H1 (cell line): ENCODE data around the gene TENT4B. TPM values are rescaled to one million over a fixed set of nuclear protein-coding genes. Genes with fewer than 3 reads are reported as not detected.
A peak's percentile ranks its signal among the peaks of the same experiment; 100 is the strongest.

ENCODE experiments used
- CTCF ChIA-PET: fragments of 300-600 bp; sonication (Branson Sonifier 250); formaldehyde crosslinking; loops from one replicate; lab custom pipeline; 2021; ENCODE audit not compliant: partially characterized antibody; lab: Charles Lee
- POLR2A ChIA-PET: fragments of 300-600 bp; sonication (Branson Sonifier 250); formaldehyde crosslinking; loops from one replicate; lab custom pipeline; 2021; ENCODE audit warnings: inconsistent platforms; ENCODE audit not compliant: partially characterized antibody; lab: Charles Lee
- DNase-seq, 2 experiments: peaks; one replicate each; pipeline versions ENCODE4 v3.0.0 to v3.0.0-alpha.2; 2010 to 2022; ENCODE audit warnings: low spot score in 2 of 2, low read depth in 1 of 2, mixed read lengths in 1 of 2
- FAIRE-seq: peaks from 2 replicates; lab custom pipeline; 2011; peaks lifted over from hg19 to GRCh38; lab: Jason Lieb, UNC
- H2AFZ ChIP-seq: 2 replicates; pipeline ENCODE4 v1.8.1; 2012; ENCODE audit warnings: low read length, inconsistent platforms
- H2AK5ac ChIP-seq: 2 replicates; pipeline ENCODE4 v1.6.1; 2013; ENCODE audit warnings: low read depth, low read length
- H2BK120ac ChIP-seq: replicated peaks from 2 replicates; pipeline ENCODE3; 2013; ENCODE audit warnings: low read depth, low read length, inconsistent platforms
- H2BK12ac ChIP-seq: 2 replicates; pipeline ENCODE4 v1.6.1; 2013; ENCODE audit warnings: low read depth, low read length
- H2BK15ac ChIP-seq: 2 replicates; pipeline ENCODE4 v1.6.1; 2013; ENCODE audit warnings: low read length
- H2BK20ac ChIP-seq: 2 replicates; pipeline ENCODE4 v1.6.1; 2013; ENCODE audit warnings: low read length
- H2BK5ac ChIP-seq: 2 replicates; pipeline ENCODE4 v1.6.1; 2013; ENCODE audit warnings: low read depth, low read length
- H3K14ac ChIP-seq: 2 replicates; pipeline ENCODE4 v1.6.1; 2013; ENCODE audit warnings: inconsistent platforms; ENCODE audit not compliant: insufficient read length
- H3K18ac ChIP-seq: 2 replicates; pipeline ENCODE4 v1.6.1; 2013; ENCODE audit warnings: low read length; ENCODE audit errors: extremely low read depth
- H3K23ac ChIP-seq: 2 replicates; pipeline ENCODE4 v1.6.1; 2013; ENCODE audit warnings: inconsistent platforms; ENCODE audit not compliant: insufficient read length
- H3K23me2 ChIP-seq: 2 replicates; pipeline ENCODE4 v1.6.1; 2013; ENCODE audit warnings: low read depth, low read length
- H3K27ac ChIP-seq: 2 replicates; pipeline ENCODE4 v1.6.1; 2011; ENCODE audit warnings: low read depth, low read length, inconsistent platforms
- H3K27me3 ChIP-seq, 4 experiments: replicated peaks in 1 of 4; 1 replicate in 1 of 4; 2 replicates in 3 of 4; pipeline versions ENCODE4 v1.6.1 to v1.8.1; 2011 to 2013; ENCODE audit warnings: low read length in 3 of 4, mild to moderate bottlenecking in 3 of 4, inconsistent platforms in 2 of 4, mixed read lengths in 2 of 4, moderate library complexity in 1 of 4; ENCODE audit not compliant: control insufficient read depth in 3 of 4, insufficient read depth in 3 of 4; ENCODE audit errors: extremely low read depth in 1 of 4
- H3K36me3 ChIP-seq, 4 experiments: 2 replicates each; pipeline versions ENCODE4 v1.6.1 to v1.8.1; 2011 to 2013; ENCODE audit warnings: mild to moderate bottlenecking in 4 of 4, low read length in 3 of 4, moderate library complexity in 2 of 4, control low read depth in 1 of 4, inconsistent platforms in 1 of 4; ENCODE audit not compliant: insufficient read depth in 4 of 4, control insufficient read depth in 2 of 4
- H3K4ac ChIP-seq: replicated peaks from 2 replicates; pipeline ENCODE3; 2013; ENCODE audit warnings: low read length, low read depth, mixed read lengths, inconsistent platforms; ENCODE audit not compliant: insufficient read length
- H3K4me1 ChIP-seq, 4 experiments: replicated peaks in 1 of 4; 1 replicate in 1 of 4; 2 replicates in 3 of 4; pipeline versions ENCODE4 v1.6.1 to v1.8.1; 2011 to 2013; ENCODE audit warnings: low read length in 3 of 4, inconsistent platforms in 2 of 4, mixed read lengths in 1 of 4; ENCODE audit not compliant: insufficient read depth in 4 of 4, control insufficient read depth in 3 of 4
- H3K4me2 ChIP-seq, 2 experiments: 2 replicates each; pipeline versions ENCODE4 v1.6.1 to v1.8.1; 2011 to 2013; ENCODE audit warnings: low read depth in 2 of 2, low read length in 2 of 2, control low read depth in 1 of 2, inconsistent platforms in 1 of 2, mild to moderate bottlenecking in 1 of 2; ENCODE audit not compliant: insufficient read depth in 1 of 2
- H3K4me3 ChIP-seq, 4 experiments: fragments of 200-600, 300-600 bp in 1 of 4; sonication (generic), shearing (Covaris generic), sonication (Bioruptor Twin) in 1 of 4; 2 replicates each; pipeline versions ENCODE4 v1.5.1 to v1.8.1; 2011 to 2016; ENCODE audit warnings: low read length in 4 of 4, low read depth in 3 of 4, control low read depth in 2 of 4, inconsistent platforms in 2 of 4, mild to moderate bottlenecking in 2 of 4, mixed read lengths in 1 of 4, moderate library complexity in 1 of 4; ENCODE audit not compliant: insufficient read depth in 2 of 4; ENCODE audit errors: extremely low read depth in 1 of 4
- H3K56ac ChIP-seq: replicated peaks from 2 replicates; pipeline ENCODE3; 2013; ENCODE audit warnings: low read depth, mild to moderate bottlenecking, mixed read lengths, low read length, inconsistent platforms; ENCODE audit not compliant: insufficient read length
- H3K79me1 ChIP-seq: 2 replicates; pipeline ENCODE4 v1.6.1; 2013; ENCODE audit warnings: low read depth, low read length, control low read depth
- H3K79me2 ChIP-seq, 2 experiments: 2 replicates each; pipeline versions ENCODE4 v1.6.1 to v1.8.1; 2012 to 2013; ENCODE audit warnings: low read length in 2 of 2, mild to moderate bottlenecking in 2 of 2, inconsistent platforms in 1 of 2; ENCODE audit not compliant: insufficient read depth in 2 of 2, control insufficient read depth in 1 of 2
- H3K9ac ChIP-seq, 4 experiments: replicated peaks in 1 of 4; 1 replicate in 1 of 4; 2 replicates in 3 of 4; pipeline versions ENCODE4 v1.6.1 to v1.8.1; 2011 to 2013; ENCODE audit warnings: low read depth in 3 of 4, low read length in 3 of 4, control low read depth in 2 of 4, mild to moderate bottlenecking in 2 of 4, moderate library complexity in 2 of 4, inconsistent platforms in 1 of 4; ENCODE audit errors: extremely low read depth in 1 of 4
- H3K9me3 ChIP-seq, 2 experiments: 2 replicates each; pipeline versions ENCODE4 v1.6.1 to v1.8.1; 2012 to 2013; ENCODE audit warnings: mild to moderate bottlenecking in 2 of 2, moderate library complexity in 2 of 2, control low read depth in 1 of 2, inconsistent platforms in 1 of 2, low read depth in 1 of 2, low read length in 1 of 2, mixed read lengths in 1 of 2; ENCODE audit not compliant: insufficient read depth in 2 of 2
- H4K20me1 ChIP-seq, 2 experiments: replicated peaks in 1 of 2; 2 replicates each; pipeline versions ENCODE3 to v1.8.1; 2011 to 2013; ENCODE audit warnings: inconsistent platforms in 2 of 2, low read length in 2 of 2, mild to moderate bottlenecking in 1 of 2; ENCODE audit not compliant: insufficient read depth in 2 of 2, control insufficient read depth in 1 of 2
- H4K5ac ChIP-seq: 2 replicates; pipeline ENCODE4 v1.6.1; 2013; ENCODE audit warnings: low read length, low read depth, mixed read lengths, inconsistent platforms; ENCODE audit not compliant: insufficient read length
- H4K8ac ChIP-seq: 2 replicates; pipeline ENCODE4 v1.8.0; 2013; ENCODE audit warnings: mild to moderate bottlenecking, moderate library complexity, low read length, inconsistent platforms; ENCODE audit not compliant: insufficient read depth; ENCODE audit errors: extremely low read depth
- H4K91ac ChIP-seq: replicated peaks from 2 replicates; pipeline ENCODE3; 2013; ENCODE audit warnings: low read length, mixed read lengths, inconsistent platforms; ENCODE audit not compliant: insufficient read length
- CTCF ChIP-seq, 3 experiments: IDR thresholded peaks; 1 replicate in 2 of 3; 2 replicates in 1 of 3; pipeline versions ENCODE4 v1.5.1 to v1.6.1; 2011; ENCODE audit warnings: low read length in 3 of 3, mild to moderate bottlenecking in 3 of 3, inconsistent platforms in 2 of 3, low read depth in 1 of 3, moderate library complexity in 1 of 3; ENCODE audit not compliant: insufficient read depth in 1 of 3; ENCODE audit errors: control extremely low read depth in 1 of 3
- HDAC6 ChIP-seq: IDR thresholded peaks from one replicate; pipeline ENCODE4 v1.7.1; 2012; ENCODE audit warnings: low read depth, mild to moderate bottlenecking, inconsistent platforms, low read length, moderate library complexity
- WGBS, 2 experiments: shearing (Covaris generic) in 1 of 2; methylation state at CpG; one replicate each; pipeline versions ENCODE4 v1.1.6 to v1.1.7; 2013 to 2015; ENCODE audit warnings: low lambda C conversion rate in 2 of 2, mixed read lengths in 2 of 2, inconsistent platforms in 1 of 2, low coverage in 1 of 2, missing lambda C conversion rate in 1 of 2; ENCODE audit not compliant: insufficient replicate concordance in 2 of 2, insufficient coverage in 1 of 2, insufficient read length in 1 of 2; ENCODE audit errors: extremely low coverage in 1 of 2, missing lambda C conversion rate in 1 of 2; 5-methylcytosine and 5-hydroxymethylcytosine counted together
- polyA plus RNA-seq, 7 experiments: library from polyadenylated mRNA; depleted of rRNA in 3 of 7; stranded (reverse) in 5 of 7; unstranded in 2 of 7; fragments of >200 nt in 5 of 7; fragments of 200-250 nt in 2 of 7; gene quantifications; 1 replicate in 5 of 7; 2 replicates in 1 of 7; 4 replicates in 1 of 7; pipeline versions ENCODE4 v1.2.1 to v1.2.3, GENCODE V29; 2011 to 2013; ENCODE audit warnings: missing spikeins in 2 of 7, mixed read lengths in 2 of 7
- total RNA-seq: library from RNA; stranded (reverse); fragmentation: NEBNext Ultra II Directional; extraction: Animal tissue kit (Norgen Biotek cat#: 25700); gene quantifications from 2 replicates; pipeline ENCODE4 v1.2.1, GENCODE V29; 2021

The TENT4B gene
- total and polyA plus RNA-seq, 2 of the 8 experiments (the other 6 are each of a cell fraction or from before 2014, with no cell fraction given) = 4.2 to 15.7 TPM

DNA sequence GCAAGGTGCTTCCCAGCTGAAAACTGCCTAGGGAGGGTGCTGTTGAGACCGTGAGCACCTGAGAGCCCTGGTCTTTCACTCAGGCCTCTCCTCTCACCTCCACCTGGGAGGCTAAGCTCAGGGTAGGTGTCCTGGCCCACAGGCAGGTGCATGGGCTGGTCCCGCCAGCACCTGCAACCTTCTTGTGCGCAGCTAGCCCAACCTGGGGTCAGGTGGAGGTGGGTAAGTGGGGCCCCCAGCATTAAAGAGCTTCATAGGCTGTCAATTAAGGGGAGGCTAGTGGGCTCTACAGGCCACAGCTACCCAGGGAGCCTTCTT is 122.0 kb downstream of the TENT4B start:
- Histone ChIP-seq H3K14ac (no peak overlapping the region), H2BK5ac (no peak overlapping the region), H3K4me2 (no peak overlapping the region), H3K79me1 (0 out of 2 replicates have a peak, but pooled peaks cover 3% of the 10 kb centered on the region), H4K20me1 (peaks cover 0 to 2% of the 10 kb centered on the region in 2 experiments), H3K9ac (no peak overlapping the region), H2BK20ac (no peak overlapping the region), H3K36me3 (no peaks in the 10 kb centered on the region), H3K23ac (no peak overlapping the region), H2AFZ (no peak overlapping the region), H2BK120ac (no peak overlapping the region), H3K23me2 (no peaks in the 10 kb centered on the region), H3K4me1 (peaks cover 0 to 2% (median 0%) of the 10 kb centered on the region in 4 experiments; a peak in 1 of 7 replicates), H4K91ac (no peak overlapping the region), H3K18ac (no peak overlapping the region), H3K27ac (no peak overlapping the region), H3K4me3 (no peak overlapping the region), H2BK15ac (no peak overlapping the region), H3K9me3 (no peaks in the 10 kb centered on the region), H4K5ac (no peak overlapping the region), H2BK12ac (no peak overlapping the region), H4K8ac (no peak overlapping the region), H3K79me2 (no peaks in the 10 kb centered on the region), H3K56ac (peak overlapping the region; percentile 7), H3K27me3 (no peaks in the 10 kb centered on the region), H3K4ac (no peak overlapping the region), H2AK5ac (no peak overlapping the region)
- no peak for FAIRE-seq
- TF ChIP-seq HDAC6 = no peak
- TF ChIP-seq CTCF (IDR thresholded peaks at IDR 0.05; ENCODE audit: control extremely low read depth in 1 of 3, insufficient read depth in 1 of 3, low read depth in 1 of 3, low read length in 3 of 3) = peak in 1 of 3 experiments; percentile 28; a peak in 1 of 4 replicates
- WGBS, 2 experiments = 94% methylated on average over 3 of the region's 3 CpGs; no CpG with 5 or more reads in 1 of the 2 experiments
- ChIA-PET CTCF (interaction anchor here (0.7 to 2.9 kb wide), 15 partner anchors 9 to 390 kb away, joined by 3 to 13 read pairs (median 3); partner anchors contain the start of genes ADCY7 and CNEP1R1), POLR2A (no interaction called here)
- no peak for DNase-seq
